SK-N-SH (cell line): Measurements from ENCODE around the gene ATP2A3. TPM values are rescaled to one million over a fixed set of nuclear protein-coding genes. Genes with fewer than 3 reads are reported as not detected.

Experiments
- CTCF ChIA-PET: fragments of 300-600, 350-600 bp; formaldehyde crosslinking; extraction: SDS; loops from one replicate; lab custom pipeline; 2021; lab: Yijun Ruan, JAX
- POLR2A ChIA-PET: fragments of 350-600 bp; sonication (Branson Sonifier 250); formaldehyde crosslinking; extraction: SDS; loops from one replicate; lab custom pipeline; 2020; ENCODE audit warnings: antibody characterized with exemption, inconsistent platforms; lab: Yijun Ruan, JAX
- DNase-seq: peaks from one replicate; pipeline ENCODE4 v3.0.0; 2012
- H2AFZ ChIP-seq: fragments of 200-600 bp; sonication (generic); 2 replicates; pipeline ENCODE4 v1.8.1; 2016; ENCODE audit warnings: antibody characterized with exemption, mild to moderate bottlenecking, low read depth
- H3F3A ChIP-seq: fragments of 200-600 bp; sonication (generic); replicated peaks from 2 replicates; pipeline ENCODE3; 2016; ENCODE audit warnings: antibody characterized with exemption, mild to moderate bottlenecking; ENCODE audit not compliant: insufficient read depth
- H3K27ac ChIP-seq, 2 experiments: fragments of 200-500 bp in 1 of 2; fragments of 200-600 bp in 1 of 2; sonication (Bioruptor generic) in 1 of 2; sonication (generic), shearing (Covaris generic) in 1 of 2; 2 replicates each; pipeline versions ENCODE4 v1.5.1 to v1.6.1; 2014 to 2016; ENCODE audit warnings: low read depth in 2 of 2, inconsistent platforms in 1 of 2, low read length in 1 of 2, mild to moderate bottlenecking in 1 of 2, mixed read lengths in 1 of 2
- H3K27me3 ChIP-seq: fragments of 200-600 bp; sonication (generic), shearing (Covaris generic); 2 replicates; pipeline ENCODE4 v1.6.1; 2016; ENCODE audit warnings: mixed run types; ENCODE audit not compliant: insufficient read depth
- H3K36me3 ChIP-seq, 2 experiments: fragments of 200-500 bp in 1 of 2; fragments of 200-600 bp in 1 of 2; sonication (Bioruptor generic) in 1 of 2; sonication (generic) in 1 of 2; replicated peaks in 1 of 2; 2 replicates each; pipeline versions ENCODE3 to v1.5.1; 2014 to 2016; ENCODE audit warnings: low read length in 1 of 2, mild to moderate bottlenecking in 1 of 2; ENCODE audit not compliant: insufficient read depth in 2 of 2, control insufficient read depth in 1 of 2
- H3K4me1 ChIP-seq, 2 experiments: fragments of 200-500 bp in 1 of 2; fragments of 200-600 bp in 1 of 2; sonication (Bioruptor generic) in 1 of 2; sonication (generic), shearing (Covaris generic) in 1 of 2; 2 replicates each; pipeline versions ENCODE4 v1.5.1 to v1.6.1; 2014 to 2016; ENCODE audit warnings: low read depth in 1 of 2, low read length in 1 of 2, mixed run types in 1 of 2; ENCODE audit not compliant: insufficient read depth in 2 of 2, control insufficient read depth in 1 of 2
- H3K4me2 ChIP-seq: fragments of 200-600 bp; sonication (generic), shearing (Covaris generic); 2 replicates; pipeline ENCODE4 v1.6.1; 2017; ENCODE audit warnings: mixed run types
- H3K4me3 ChIP-seq, 2 experiments: fragments of 200-500 bp in 1 of 2; fragments of 200-600 bp in 1 of 2; sonication (Bioruptor generic) in 1 of 2; sonication (generic), shearing (Covaris generic) in 1 of 2; 2 replicates each; pipeline versions ENCODE4 v1.5.1 to v1.8.1; 2014 to 2016; ENCODE audit warnings: low read depth in 2 of 2, inconsistent platforms in 1 of 2, low read length in 1 of 2, mild to moderate bottlenecking in 1 of 2, mixed read lengths in 1 of 2, moderate library complexity in 1 of 2
- H3K79me2 ChIP-seq: fragments of 200-600 bp; sonication (generic); 2 replicates; pipeline ENCODE4 v1.8.1; 2017; ENCODE audit warnings: mild to moderate bottlenecking; ENCODE audit not compliant: insufficient read depth
- H3K9ac ChIP-seq: fragments of 200-600 bp; sonication (generic); 2 replicates; pipeline ENCODE4 v1.6.1; 2017; ENCODE audit warnings: mixed run types
- H3K9me2 ChIP-seq: fragments of 200-600 bp; sonication (generic); 2 replicates; pipeline ENCODE4 v1.6.1; 2017; ENCODE audit warnings: mixed run types
- H3K9me3 ChIP-seq: fragments of 200-600 bp; sonication (generic); 2 replicates; pipeline ENCODE4 v1.6.1; 2017; ENCODE audit warnings: mixed run types, mild to moderate bottlenecking, moderate library complexity
- H4K20me1 ChIP-seq: fragments of 200-600 bp; sonication (generic); 2 replicates; pipeline ENCODE4 v1.6.1; 2017; ENCODE audit warnings: mild to moderate bottlenecking, mixed run types; ENCODE audit not compliant: insufficient read depth
- CTCF ChIP-seq: fragments of 200-600 bp; sonication (generic); IDR thresholded peaks from 2 replicates; pipeline ENCODE4 v1.6.1; 2017; ENCODE audit warnings: antibody characterized with exemption, mild to moderate bottlenecking, moderate library complexity
- ELF1 ChIP-seq: IDR thresholded peaks from 2 replicates; pipeline ENCODE4 v1.4.0; 2012
- EZH2phosphoT487 ChIP-seq: fragments of 200-600 bp; sonication (generic); IDR thresholded peaks from 2 replicates; pipeline ENCODE4 v1.6.1; 2017; ENCODE audit warnings: low read depth, mixed run types, mild to moderate bottlenecking, antibody characterized with exemption, moderate library complexity, borderline replicate concordance
- FOSL2 ChIP-seq: IDR thresholded peaks from 2 replicates; pipeline ENCODE4 v1.4.0; 2012; ENCODE audit warnings: low read depth, mild to moderate bottlenecking, moderate library complexity, borderline replicate concordance
- IRF3 ChIP-seq: fragments of 150-350 bp; IDR thresholded peaks from 2 replicates; pipeline ENCODE4 v1.6.1; 2016; ENCODE audit warnings: mild to moderate bottlenecking, low read depth, low read length
- JUND ChIP-seq: IDR thresholded peaks from 2 replicates; pipeline ENCODE4 v1.4.0; 2012
- NRF1 ChIP-seq: IDR thresholded peaks from 2 replicates; pipeline ENCODE4 v1.6.1; 2012; ENCODE audit warnings: low read depth, mild to moderate bottlenecking, low read length
- PBX3 ChIP-seq: IDR thresholded peaks from 2 replicates; pipeline ENCODE4; 2012
- POLR2AphosphoS5 ChIP-seq: IDR thresholded peaks from 2 replicates; pipeline ENCODE4 v1.6.1; 2012; ENCODE audit warnings: low read depth, low read length
- RCOR1 ChIP-seq: fragments of 150-350 bp; IDR thresholded peaks from 2 replicates; pipeline ENCODE4 v1.6.1; 2017; ENCODE audit warnings: antibody characterized with exemption, low read length
- REST ChIP-seq: IDR thresholded peaks from 2 replicates; pipeline ENCODE4 v1.6.1; 2012; ENCODE audit warnings: mild to moderate bottlenecking, low read depth, low read length, moderate library complexity
- RFX5 ChIP-seq: IDR thresholded peaks from 2 replicates; pipeline ENCODE4 v1.6.1; 2012; ENCODE audit warnings: mild to moderate bottlenecking, improper control_type of control experiment, low read length
- RXRA ChIP-seq: IDR thresholded peaks from 2 replicates; pipeline ENCODE4 v1.4.0; 2012; ENCODE audit warnings: low read depth, mild to moderate bottlenecking, borderline replicate concordance
- SMC3 ChIP-seq: IDR thresholded peaks from 2 replicates; pipeline ENCODE4 v1.6.1; 2012; ENCODE audit warnings: low read depth, low read length, improper control_type of control experiment
- TAF1 ChIP-seq: IDR thresholded peaks from 2 replicates; pipeline ENCODE4 v1.6.1; 2012; ENCODE audit warnings: low read depth, mild to moderate bottlenecking, low read length, moderate library complexity, borderline replicate concordance
- TCF12 ChIP-seq: IDR thresholded peaks from 2 replicates; pipeline ENCODE4 v1.4.0; 2012
- TEAD4 ChIP-seq: IDR thresholded peaks from 2 replicates; pipeline ENCODE4 v1.4.0; 2012; ENCODE audit warnings: mild to moderate bottlenecking, borderline replicate concordance; ENCODE audit not compliant: insufficient read depth
- USF2 ChIP-seq: fragments of 150-350 bp; IDR thresholded peaks from 2 replicates; pipeline ENCODE4 v1.6.1; 2017; ENCODE audit warnings: antibody characterized with exemption, low read length, low read depth, borderline replicate concordance
- WGBS: methylation state at CpG from one replicate; pipeline ENCODE4 v1.1.6; 2017; ENCODE audit warnings: low lambda C conversion rate; 5-methylcytosine and 5-hydroxymethylcytosine counted together
- polyA plus RNA-seq, 3 experiments: library from polyadenylated mRNA; depleted of rRNA; stranded (reverse); fragments of >200 nt; gene quantifications; 2 replicates each; pipeline ENCODE4 v1.2.3, GENCODE V29; 2012

Gene ATP2A3
- polyA plus RNA-seq, 1 of the 3 experiments (the other 2 are of a cell fraction): 2.1 TPM

- H3F3A ChIP-seq: no peaks in the 10 kb centered on the region
- H3K4me2 ChIP-seq: no peak overlapping the region
- WGBS: 98% methylated on average over 6 of the region's 12 CpGs
- POLR2A ChIA-PET: no interaction called here
- no peaks in the 10 kb centered on the region for H3K79me2 ChIP-seq
- CTCF ChIA-PET: interaction anchor here (7.7 kb wide), 1 partner anchor 15 kb away, joined by 54 read pairs; no protein-coding TSS in a partner anchor
- H3K9me2 ChIP-seq: no peaks in the 10 kb centered on the region
- H3K4me3 ChIP-seq: no peak overlapping the region
- no peak overlapping the region for H2AFZ ChIP-seq
- H3K9me3 ChIP-seq: no peaks in the 10 kb centered on the region
- no peak overlapping the region for H3K9ac ChIP-seq
- TF ChIP-seq IRF3: no peak
- no peak for TF ChIP-seq POLR2AphosphoS5
- no peaks in the 10 kb centered on the region for H4K20me1 ChIP-seq
- H3K4me1 ChIP-seq: peaks cover 0 to 12% of the 10 kb centered on the region in 2 experiments; a peak in 1 of 4 replicates
- no peak overlapping the region for H3K27ac ChIP-seq
- DNase-seq: no peak
- no peaks in the 10 kb centered on the region for H3K27me3 ChIP-seq
- no peaks in the 10 kb centered on the region for H3K36me3 ChIP-seq
Measured at GRCh38 chr17:3929181-3929580, 35.1 kb downstream of the ATP2A3 start.

- ChIA-PET CTCF (interaction anchor here (7.7 kb wide), 1 partner anchor 15 kb away, joined by 54 read pairs; no protein-coding TSS in a partner anchor), POLR2A (no interaction called here)
- H3K79me2 ChIP-seq: no peaks in the 10 kb centered on the region
- no peak for TF ChIP-seq TAF1
- no peak for TF ChIP-seq RCOR1
- no peak for TF ChIP-seq REST
- TF ChIP-seq RFX5: no peak
- no peak for TF ChIP-seq EZH2phosphoT487
- TF ChIP-seq SMC3: no peak
- no peak for TF ChIP-seq NRF1
- no peak for TF ChIP-seq FOSL2
- no peak for TF ChIP-seq CTCF
- no peak for TF ChIP-seq TEAD4
- TF ChIP-seq PBX3: no peak
- TF ChIP-seq RXRA: no peak
- TF ChIP-seq USF2: no peak
- TF ChIP-seq TCF12: no peak
- no peak for TF ChIP-seq POLR2AphosphoS5
- no peak for TF ChIP-seq ELF1
- TF ChIP-seq JUND: no peak
- H3K9me2 ChIP-seq: no peaks in the 10 kb centered on the region
- no peak overlapping the region for H3K4me3 ChIP-seq
- peaks cover 0 to 12% of the 10 kb centered on the region in 2 experiments; a peak in 1 of 4 replicates for H3K4me1 ChIP-seq
- H3F3A ChIP-seq: no peaks in the 10 kb centered on the region
- H3K9me3 ChIP-seq: no peaks in the 10 kb centered on the region
- H3K27me3 ChIP-seq: no peaks in the 10 kb centered on the region
- 86% methylated on average over 5 of the region's 16 CpGs for WGBS
- DNase-seq: no peak
- no peaks in the 10 kb centered on the region for H3K36me3 ChIP-seq
- no peak overlapping the region for H3K9ac ChIP-seq
- H4K20me1 ChIP-seq: no peaks in the 10 kb centered on the region
- no peak overlapping the region for H3K4me2 ChIP-seq
- H3K27ac ChIP-seq: no peak overlapping the region
- H2AFZ ChIP-seq: no peak overlapping the region
Measured at GRCh38 chr17:3928406-3928805, 35.8 kb downstream of the ATP2A3 start.
